Ascending aorta (tissue), 2 donors: ENCODE results near the gene ITPK1. TPM values are rescaled to one million over a fixed set of nuclear protein-coding genes. Genes with fewer than 3 reads are reported as not detected.

Experiments used
- DNase-seq, 2 donors: peaks; one replicate each; pipeline ENCODE4 v3.0.0-alpha.2; 2019; ENCODE audit warnings: low spot score in 2 of 2
- H3K27ac ChIP-seq, 2 donors: fragments of 200-600 bp; sonication (generic); one replicate each; pipeline ENCODE4 v1.5.1; 2016 to 2017; ENCODE audit warnings: mild to moderate bottlenecking in 1 of 2
- H3K27me3 ChIP-seq: fragments of 200-600 bp; sonication (generic); one replicate; pipeline ENCODE4 v1.5.1; 2017
- H3K36me3 ChIP-seq, 2 donors: fragments of 200-600 bp; sonication (generic); one replicate each; pipeline ENCODE4 v1.5.1; 2016
- H3K4me1 ChIP-seq, 2 donors: fragments of 200-600 bp; sonication (generic); one replicate each; pipeline ENCODE4 v1.5.1; 2016 to 2017; ENCODE audit warnings: mild to moderate bottlenecking in 1 of 2
- H3K4me3 ChIP-seq, 2 donors: fragments of 200-600 bp; sonication (generic); one replicate each; pipeline ENCODE4 v1.5.1; 2016 to 2017; ENCODE audit warnings: mild to moderate bottlenecking in 1 of 2
- H3K9me3 ChIP-seq, 2 donors: fragments of 200-600 bp; sonication (generic); one replicate each; pipeline ENCODE4 v1.5.1; 2016
- CTCF ChIP-seq, 3 experiments: fragments of 200-600 bp in 2 of 3; fragments of 450-650 bp in 1 of 3; sonication (generic) in 2 of 3; IDR thresholded peaks; one replicate each; pipeline ENCODE4 v1.5.1; 2016 to 2019; ENCODE audit warnings: antibody characterized with exemption in 3 of 3, mild to moderate bottlenecking in 1 of 3, moderate library complexity in 1 of 3
- intact Hi-C: fragments of 100-400 bp; cut with DNase I; formaldehyde crosslinking; loops from one replicate; pipeline ENCODE4 v1.15.1; 2023
- total RNA-seq: library from RNA; depleted of rRNA; stranded (reverse); fragments of >200 nt; gene quantifications from one replicate; pipeline ENCODE4 v1.1.0, GENCODE V29; 2016

The ITPK1 gene
- total RNA-seq, 1 donor from 2014 or later: 85.3 TPM

GRCh38 chr14:93014058-93015023 lies 101.4 kb downstream of the ITPK1 start:
- no peak overlapping the region for H3K4me3 ChIP-seq
- no peaks in the 10 kb centered on the region for H3K9me3 ChIP-seq
- peaks cover 0 to 7% of the 10 kb centered on the region in 2 donors for H3K36me3 ChIP-seq
- intact Hi-C loops: loop anchor here (5.0 kb wide), 1 partner anchor 98 kb away; no protein-coding TSS in a partner anchor
- peak overlapping the region; percentile 6 to 37 for H3K27ac ChIP-seq
- H3K4me1 ChIP-seq: peaks cover 8 to 22% of the 10 kb centered on the region in 2 donors
- DNase-seq: no peak
- H3K27me3 ChIP-seq: no peaks in the 10 kb centered on the region
- TF ChIP-seq CTCF (IDR thresholded peaks at IDR 0.05): no peak

GRCh38 chr14:93012951-93013719 lies 102.6 kb downstream of the ITPK1 start:
- peaks cover 0 to 7% of the 10 kb centered on the region in 2 donors for H3K36me3 ChIP-seq
- peak overlapping the region; percentile 6 to 37 for H3K27ac ChIP-seq
- no peaks in the 10 kb centered on the region for H3K27me3 ChIP-seq
- H3K9me3 ChIP-seq: no peaks in the 10 kb centered on the region
- intact Hi-C loops: loop anchor here (5.0 kb wide), 1 partner anchor 99 kb away; no protein-coding TSS in a partner anchor
- peak in 1 of 2 donors; percentile 73 for DNase-seq
- no peak overlapping the region for H3K4me3 ChIP-seq
- H3K4me1 ChIP-seq: peaks cover 8 to 22% of the 10 kb centered on the region in 2 donors
- no peak for TF ChIP-seq CTCF (IDR thresholded peaks at IDR 0.05)

- peaks cover 11 to 26% of the 10 kb centered on the region in 2 donors for H3K4me1 ChIP-seq
- intact Hi-C loops: loop anchor here (5.0 kb wide), 1 partner anchor 100 kb away; no protein-coding TSS in a partner anchor
- peaks cover 0 to 7% of the 10 kb centered on the region in 2 donors for H3K36me3 ChIP-seq
- no peak for TF ChIP-seq CTCF (IDR thresholded peaks at IDR 0.05)
- no peaks in the 10 kb centered on the region for H3K9me3 ChIP-seq
- peak overlapping the region; percentile 6 to 37 for H3K27ac ChIP-seq
- no peaks in the 10 kb centered on the region for H3K27me3 ChIP-seq
- no peak for DNase-seq
- no peak overlapping the region for H3K4me3 ChIP-seq
Measured at GRCh38 chr14:93012506-93012905, 103.2 kb downstream of the ITPK1 start.

GRCh38 chr14:93011650-93012325 lies 103.9 kb downstream of the ITPK1 start:
- intact Hi-C loops: loop anchor here (5.0 kb wide), 1 partner anchor 101 kb away; no protein-coding TSS in a partner anchor
- peaks cover 0 to 7% of the 10 kb centered on the region in 2 donors for H3K36me3 ChIP-seq
- TF ChIP-seq CTCF (IDR thresholded peaks at IDR 0.05): no peak
- no peaks in the 10 kb centered on the region for H3K9me3 ChIP-seq
- no peak overlapping the region for H3K4me3 ChIP-seq
- DNase-seq: no peak
- H3K27me3 ChIP-seq: no peaks in the 10 kb centered on the region
- H3K4me1 ChIP-seq: peaks cover 15 to 33% of the 10 kb centered on the region in 2 donors
- H3K27ac ChIP-seq: no peak overlapping the region

GRCh38 chr14:93011141-93011529 lies 104.6 kb downstream of the ITPK1 start:
- H3K4me1 ChIP-seq: peaks cover 15 to 39% of the 10 kb centered on the region in 2 donors
- H3K4me3 ChIP-seq: no peak overlapping the region
- no peak for TF ChIP-seq CTCF (IDR thresholded peaks at IDR 0.05)
- DNase-seq: no peak
- intact Hi-C loops: loop anchor here (5.0 kb wide), 1 partner anchor 101 kb away; no protein-coding TSS in a partner anchor
- H3K27ac ChIP-seq: no peak overlapping the region
- H3K36me3 ChIP-seq: peaks cover 0 to 3% of the 10 kb centered on the region in 2 donors
- no peaks in the 10 kb centered on the region for H3K9me3 ChIP-seq
- no peaks in the 10 kb centered on the region for H3K27me3 ChIP-seq
